NCI-H82 treated with DMSO at 0.1 percent for 48 hours (cell line): ENCODE data around the gene IL18RAP.

Experiments
- DNase-seq: peaks from one replicate; lab custom pipeline; 2025; ENCODE audit not compliant: unreplicated experiment; lab: John Stamatoyannopoulos, UW

Gene IL18RAP

DNA sequence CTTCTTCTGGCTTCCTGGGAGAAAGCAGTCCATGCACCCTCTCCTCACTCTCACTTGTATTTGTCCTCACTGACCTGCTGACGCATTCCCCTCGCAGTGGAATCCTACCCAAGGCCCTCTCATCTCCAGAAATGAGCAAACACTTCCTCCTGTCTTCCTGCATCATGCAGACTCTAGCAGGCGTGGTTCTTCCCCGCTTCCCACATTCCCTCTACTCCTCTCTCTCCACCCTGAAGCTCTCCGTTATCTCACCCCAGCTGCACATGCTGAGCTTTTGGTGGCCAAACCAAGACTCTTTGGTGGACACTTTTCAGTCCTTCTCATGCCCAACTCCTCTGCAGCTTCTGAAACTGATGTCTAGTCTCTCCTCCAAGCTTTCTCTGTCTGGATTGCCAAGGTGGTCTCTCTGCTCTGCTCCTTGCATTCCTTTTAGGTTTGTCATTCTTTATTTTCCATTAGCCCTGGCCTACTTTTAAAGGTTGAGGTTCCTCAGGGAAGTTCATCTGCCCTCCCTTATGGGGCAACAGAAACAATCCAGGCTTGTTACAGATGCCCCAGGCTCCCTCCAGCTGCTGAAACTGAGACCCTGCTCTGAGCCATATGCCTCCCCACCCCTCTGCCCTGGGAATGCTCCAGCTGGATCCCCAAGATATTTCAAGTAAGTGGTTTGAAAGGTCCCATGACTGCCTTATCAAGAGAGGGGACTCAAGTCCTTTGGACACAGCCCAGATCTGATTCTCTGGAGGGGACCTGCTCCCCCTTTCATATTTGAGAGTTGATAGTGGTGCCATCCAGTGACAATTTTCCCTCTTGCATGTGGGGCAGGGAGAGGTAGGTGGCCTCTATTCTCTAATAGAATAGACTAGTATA, 835 bp upstream of the IL18RAP start:
- DNase-seq = no peak

DNA sequence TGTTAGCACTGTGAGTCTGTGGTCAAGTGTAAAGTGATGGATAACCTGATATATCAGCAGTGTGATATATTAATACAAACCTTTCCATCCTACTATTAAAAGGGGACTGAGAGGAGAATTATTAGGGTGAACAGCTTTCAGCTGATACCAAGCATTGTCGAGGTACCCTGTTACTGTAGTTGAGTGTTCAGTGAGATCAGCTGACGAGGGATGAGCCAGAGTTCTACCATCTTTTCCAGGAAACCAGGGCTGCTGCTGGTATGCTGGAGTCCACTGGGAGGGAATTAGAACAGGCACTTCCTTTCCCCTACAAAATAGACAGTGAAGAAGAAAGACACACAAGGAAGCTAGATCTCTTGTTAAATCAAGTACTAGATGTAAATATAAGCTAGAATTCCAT, 408 bp downstream of the IL18RAP start:
- DNase-seq = no peak

GRCh38 chr2:102424754-102425153, 1.8 kb downstream of the IL18RAP start:
- DNase-seq = no peak

GRCh38 chr2:102425441-102426132, 2.6 kb downstream of the IL18RAP start:
- DNase-seq = no peak

DNA sequence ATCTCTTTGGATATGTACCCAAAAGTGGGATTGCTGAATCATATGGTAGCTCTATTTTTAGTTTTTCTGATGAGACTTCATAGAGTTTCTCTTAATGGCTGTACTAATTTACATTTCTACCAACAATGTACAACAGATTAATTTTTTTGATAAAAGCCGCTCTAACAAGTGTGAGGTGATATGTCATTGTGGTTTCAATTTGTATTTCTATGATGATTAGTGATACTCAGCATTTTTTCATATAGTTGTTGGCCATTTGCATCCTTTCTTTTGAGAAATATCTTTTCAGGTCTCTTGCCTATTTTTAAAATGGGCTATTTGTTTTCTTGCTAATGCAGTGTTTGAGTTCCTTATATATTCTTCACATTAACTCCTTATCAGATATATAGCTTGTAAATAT, 4.3 kb downstream of the IL18RAP start:
- DNase-seq = no peak

DNA sequence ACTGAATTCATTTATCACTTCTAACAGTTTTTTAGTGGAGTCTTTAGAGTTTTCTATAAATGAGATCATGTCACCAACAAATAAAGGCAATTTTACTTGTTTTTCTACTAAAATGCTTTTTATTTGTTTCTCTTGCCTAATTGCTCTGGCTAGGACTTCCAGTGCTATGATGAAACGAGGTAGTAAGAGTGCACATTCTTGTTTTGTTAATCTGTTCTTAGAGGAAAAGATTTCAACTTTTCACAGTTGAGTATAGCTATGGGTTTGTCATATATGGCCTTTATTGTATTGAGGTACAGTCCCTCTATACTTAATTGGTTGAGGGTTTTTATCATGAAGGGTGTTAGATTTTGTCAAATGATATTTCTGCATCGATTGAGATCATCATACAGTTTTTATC, 5.6 kb downstream of the IL18RAP start:
- no peak for DNase-seq

- no peak for DNase-seq
Observed at GRCh38 chr2:102432386-102432785, 9.4 kb downstream of the IL18RAP start.

- DNase-seq = no peak
Observed at GRCh38 chr2:102433973-102434654, 11.2 kb downstream of the IL18RAP start.

- DNase-seq = no peak
Observed at GRCh38 chr2:102434655-102435381, 11.9 kb downstream of the IL18RAP start.

DNA sequence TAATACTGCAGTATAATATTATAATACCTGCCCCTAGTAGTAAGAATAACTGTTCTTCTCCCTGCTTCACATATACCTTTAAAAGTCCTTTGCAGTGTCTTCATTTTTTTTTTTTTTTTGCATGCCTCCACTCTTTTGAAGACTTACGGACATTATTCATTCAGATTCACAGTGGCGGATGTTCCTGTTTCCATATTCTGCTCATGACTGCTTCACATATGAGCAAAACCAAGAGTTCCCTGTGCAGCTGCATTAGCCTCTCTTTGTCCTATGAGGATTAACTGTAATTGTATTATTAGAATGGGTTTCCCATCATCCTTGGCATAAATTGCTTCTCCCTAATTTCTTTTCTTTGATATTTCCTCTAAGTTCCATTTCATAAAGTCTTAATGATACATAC, 12.8 kb downstream of the IL18RAP start:
- DNase-seq = no peak

DNA sequence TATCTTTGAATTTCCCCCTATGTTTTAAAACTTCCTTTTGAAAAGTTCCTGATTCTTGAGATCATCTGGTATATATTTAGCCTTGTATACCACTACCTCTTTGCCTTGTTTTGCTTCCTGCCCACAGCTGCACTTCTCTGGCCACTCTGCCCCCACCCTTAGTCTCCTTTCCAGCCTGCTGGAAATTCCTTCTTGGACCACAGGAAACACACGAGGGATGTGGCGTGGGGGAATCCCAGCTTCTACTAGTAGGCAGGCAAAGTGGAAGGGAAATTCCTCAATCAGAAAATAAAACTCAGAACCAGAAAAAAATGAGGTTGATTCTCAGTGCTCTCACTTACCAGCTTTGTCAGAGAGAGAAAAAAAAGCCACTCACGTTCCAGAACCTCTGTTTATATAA, 13.4 kb downstream of the IL18RAP start:
- no peak for DNase-seq

- no peak for DNase-seq
Observed at GRCh38 chr2:102437122-102437521, 14.2 kb downstream of the IL18RAP start.

DNA sequence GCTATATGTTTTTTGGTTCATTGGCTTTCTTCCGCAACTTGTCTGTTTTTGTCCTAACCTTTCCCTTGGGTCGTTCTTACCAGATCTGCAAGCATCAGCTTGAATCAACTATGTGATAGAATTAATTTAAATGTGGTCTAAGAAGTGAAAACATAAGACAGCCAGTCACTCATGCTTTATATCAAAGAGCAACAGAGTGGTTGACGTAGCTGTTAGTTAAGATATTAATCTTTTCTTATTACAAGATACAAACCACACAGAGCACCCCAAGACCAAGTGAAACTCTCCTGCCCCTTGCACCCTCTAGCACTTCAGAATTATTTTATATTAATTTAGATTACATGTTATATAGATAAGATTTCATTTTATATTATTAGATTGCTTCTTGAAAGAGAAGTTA, 15.2 kb downstream of the IL18RAP start:
- DNase-seq = no peak

- DNase-seq = no peak
Observed at GRCh38 chr2:102438578-102438977, 15.6 kb downstream of the IL18RAP start.

GRCh38 chr2:102439065-102439695, 16.2 kb downstream of the IL18RAP start:
- DNase-seq = no peak

DNA sequence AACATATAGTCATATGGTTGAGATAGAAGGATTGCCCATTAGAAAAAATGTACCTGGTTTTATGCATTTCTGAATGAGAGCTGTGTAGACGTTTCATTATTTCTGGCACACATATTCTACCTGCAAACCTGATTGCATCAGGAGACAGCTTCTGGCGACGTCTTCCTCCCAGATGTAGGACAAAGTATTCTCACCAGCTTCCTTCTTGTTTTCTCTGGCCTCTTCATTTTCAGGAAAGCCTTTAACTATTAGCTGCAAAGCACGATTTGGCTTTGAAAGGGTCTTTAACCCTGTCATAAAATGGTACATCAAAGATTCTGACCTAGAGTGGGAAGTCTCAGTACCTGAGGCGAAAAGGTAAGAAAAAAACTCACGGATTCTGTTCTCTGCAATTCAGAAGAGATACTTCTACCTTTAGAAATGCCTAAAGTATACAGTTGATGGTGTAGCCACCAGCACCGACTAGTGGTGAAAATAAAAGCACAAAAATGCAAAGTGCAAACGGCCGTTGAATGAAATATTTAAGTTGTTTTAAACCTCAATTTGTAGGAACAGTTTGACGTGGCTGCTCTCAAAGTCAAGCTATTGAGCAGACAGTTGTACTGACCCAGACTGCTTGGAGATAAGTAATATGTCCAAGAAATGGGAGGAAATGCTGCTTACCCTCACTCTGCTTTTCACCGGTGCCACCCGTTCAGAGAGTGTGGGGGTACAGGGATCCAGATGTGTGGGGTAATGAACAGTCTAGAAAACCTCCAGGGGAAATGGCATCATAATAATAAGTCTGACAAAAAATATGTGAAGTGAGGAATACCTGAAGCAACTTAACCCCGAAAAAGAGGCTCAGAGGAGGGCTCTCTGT, 20.2 kb downstream of the IL18RAP start:
- DNase-seq = no peak

GRCh38 chr2:102444233-102444632, 21.3 kb downstream of the IL18RAP start:
- DNase-seq = no peak

GRCh38 chr2:102446936-102447335, 24.0 kb downstream of the IL18RAP start:
- no peak for DNase-seq

DNA sequence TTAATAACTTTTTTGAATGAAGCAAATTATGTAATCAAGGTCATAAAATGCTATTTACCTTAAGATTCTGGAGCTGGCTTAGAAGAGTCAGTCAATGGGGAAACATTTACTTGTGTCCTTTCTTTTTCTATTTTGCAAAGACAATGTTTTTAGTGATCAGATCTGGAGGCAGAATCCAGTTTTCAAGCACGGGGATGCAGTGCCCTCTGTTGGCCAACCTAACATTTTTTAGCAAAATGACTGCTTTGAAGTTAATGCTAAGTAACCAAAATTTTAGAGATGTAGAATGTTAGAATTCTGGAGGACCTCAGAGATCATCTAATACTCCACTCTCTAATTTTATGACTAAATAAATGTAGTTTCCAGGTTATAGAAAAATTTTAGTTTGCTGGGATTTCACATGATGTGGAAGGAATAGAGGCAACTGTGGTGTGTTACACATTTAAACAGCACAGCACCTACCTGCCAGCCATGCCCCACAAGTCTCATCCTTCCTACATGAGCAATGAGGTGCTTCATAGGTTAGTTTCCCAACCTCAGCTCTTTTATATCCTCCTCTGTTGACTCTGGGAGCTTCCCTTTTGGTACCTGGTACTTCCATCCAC, 26.5 kb downstream of the IL18RAP start:
- DNase-seq = no peak
